Stimulated activated CD8-positive, alpha-beta memory T cell treated with anti-CD3 and anti-CD28 coated beads, Interleukin-15, amount 100 ng/mL, for 4 hours (primary cell): Measurements from ENCODE around the gene C1GALT1C1L.
"Not testable (repeated sequence)": the region's sequence is repeated elsewhere in the genome, so short reads cannot be mapped to it uniquely, and the experiment has no call there.

Experiments used
- DNase-seq, 2 donors: peaks; one replicate each; pipeline ENCODE4 v3.0.0-alpha.2; 2020; ENCODE audit warnings: low read depth in 2 of 2

The C1GALT1C1L gene

GRCh38 chr2:43676322-43677050, at the start of gene C1GALT1C1L:
TSS of gene C1GALT1C1L (minus strand) at chr2:43676429. CDS start at chr2:43676322, 107 bp downstream.
- DNase-seq: no peak

DNA sequence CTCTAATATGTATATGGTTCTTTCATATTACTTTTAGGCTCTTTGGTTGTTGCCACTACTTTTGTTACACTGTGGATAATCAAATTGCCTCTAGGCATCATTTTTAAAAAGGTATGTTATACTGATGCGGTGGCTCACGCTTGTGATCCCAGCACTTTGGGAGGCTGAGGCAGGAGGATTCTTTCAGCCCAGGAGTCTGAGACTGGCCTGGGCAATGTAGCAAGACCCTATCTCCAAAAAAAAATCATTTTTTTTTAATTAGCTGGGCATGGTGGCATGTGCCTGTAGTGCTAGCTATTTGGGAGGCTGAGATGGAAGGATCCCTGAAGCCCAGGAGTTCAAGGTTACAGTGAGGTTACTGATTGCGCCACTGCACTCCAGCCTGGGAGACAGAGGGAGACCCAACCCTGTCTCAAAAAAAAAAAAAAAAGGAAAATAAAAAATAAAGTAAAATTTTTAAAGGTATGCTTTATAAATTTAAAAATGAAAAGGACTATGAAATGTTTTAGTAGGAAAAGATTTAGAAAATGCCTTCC, 49.5 kb upstream of the C1GALT1C1L start:
- no peak for DNase-seq

- DNase-seq: no peak
Observed at GRCh38 chr2:43724728-43725526, 48.7 kb upstream of the C1GALT1C1L start.

DNA sequence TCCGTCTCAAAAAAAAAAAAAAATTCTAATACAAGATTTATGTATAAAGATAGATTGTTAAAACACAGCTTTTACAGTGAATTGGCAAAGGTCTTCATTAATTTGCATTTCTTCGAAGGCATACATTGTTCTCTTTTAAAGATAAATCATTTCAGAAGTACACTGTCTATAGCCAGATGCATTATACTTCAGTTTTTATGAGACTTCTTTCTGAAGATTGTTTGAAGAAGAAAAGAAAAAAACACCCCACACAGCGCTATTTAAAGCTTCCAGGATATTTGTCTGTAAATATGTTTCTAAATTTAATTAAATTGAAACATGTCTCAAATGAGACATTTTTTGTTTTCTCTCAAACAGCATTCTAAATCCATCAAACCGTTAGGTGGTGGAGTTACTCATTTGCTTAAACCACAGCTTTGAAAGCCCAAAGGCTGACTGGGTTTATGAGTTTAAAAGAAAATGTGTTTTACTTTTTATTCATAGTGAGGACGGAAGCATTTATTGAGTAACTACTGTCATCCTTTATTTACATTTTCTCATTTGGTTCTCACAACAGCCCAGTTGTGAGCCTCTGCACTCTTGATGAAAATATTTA, 42.4 kb upstream of the C1GALT1C1L start:
- no peak for DNase-seq

DNA sequence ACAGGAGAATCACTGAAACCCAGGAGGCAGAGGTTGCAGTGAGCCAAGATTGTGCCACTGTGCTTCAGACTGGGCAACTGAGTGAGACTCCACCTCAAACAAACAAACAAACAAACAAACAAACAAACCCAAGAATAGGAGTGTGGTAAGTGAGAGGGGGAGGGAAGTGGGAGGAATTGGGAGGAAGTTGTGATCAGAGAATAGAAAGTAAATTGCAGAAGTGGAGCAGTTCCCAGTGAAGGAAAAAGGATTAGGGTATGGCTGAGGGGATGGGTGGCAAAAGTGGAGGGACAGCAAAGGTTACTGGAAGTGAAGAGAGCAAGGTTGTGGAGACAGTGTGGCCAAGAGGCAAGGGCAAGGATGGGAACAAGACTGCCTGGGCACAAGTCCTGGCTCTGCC, 41.1 kb upstream of the C1GALT1C1L start:
- DNase-seq: no peak

DNA sequence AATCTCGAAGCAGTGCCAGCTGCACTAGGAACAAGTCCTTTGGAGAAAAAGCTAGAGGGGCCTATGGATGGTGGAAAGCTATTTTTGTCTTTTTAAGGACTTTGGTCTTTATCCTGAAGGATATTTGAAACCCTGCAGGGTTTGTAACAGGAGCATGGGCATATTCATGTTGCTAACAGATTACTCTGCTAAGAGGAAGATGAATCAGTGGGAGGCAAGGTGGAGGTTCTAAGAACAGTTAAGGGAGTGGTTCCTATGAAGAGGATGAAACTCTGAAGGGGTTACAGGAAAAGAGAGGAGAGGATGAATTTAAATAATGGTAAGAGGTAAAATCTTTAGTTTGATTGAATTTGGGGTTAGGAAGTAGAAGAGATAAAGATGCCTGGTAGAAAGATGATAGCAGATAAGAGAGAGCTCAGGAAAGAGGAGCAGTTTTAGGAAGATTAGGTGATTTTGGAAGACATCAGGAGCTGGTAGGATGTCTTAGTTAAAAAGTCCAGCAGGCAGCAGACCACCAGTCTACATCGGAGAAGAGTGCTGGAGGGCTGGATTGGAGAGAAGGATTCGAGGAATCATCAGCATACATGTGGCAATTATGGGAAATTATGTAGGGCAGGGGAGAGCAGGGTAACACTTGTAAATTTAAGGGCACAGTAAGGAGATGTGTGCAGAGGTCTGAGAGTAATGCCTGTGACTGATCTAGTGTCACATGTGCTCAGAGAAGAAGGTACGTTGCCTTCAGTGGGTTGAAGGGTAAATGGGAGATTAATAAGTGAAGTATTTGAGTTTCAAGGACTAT, 39.3 kb upstream of the C1GALT1C1L start:
- DNase-seq: no peak

DNA sequence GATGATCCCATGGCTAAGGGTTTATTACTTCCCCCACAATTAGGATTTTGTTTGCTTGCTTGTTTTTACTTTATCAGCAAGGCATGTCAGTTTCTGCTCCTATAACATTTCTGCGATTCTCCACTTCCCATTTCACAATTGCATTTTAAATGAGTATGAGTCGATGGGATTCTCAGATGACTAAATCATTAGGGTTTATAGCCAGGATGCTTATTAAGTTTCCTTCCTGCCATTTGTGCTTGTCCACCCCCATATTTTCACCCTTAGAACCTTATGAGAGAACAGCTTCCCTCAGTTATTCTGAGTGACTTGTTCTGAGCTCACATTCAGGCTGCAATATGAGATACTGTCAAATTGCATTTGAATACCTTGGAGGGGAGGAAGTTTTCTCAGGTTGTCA, 37.9 kb upstream of the C1GALT1C1L start:
- DNase-seq: no peak

DNA sequence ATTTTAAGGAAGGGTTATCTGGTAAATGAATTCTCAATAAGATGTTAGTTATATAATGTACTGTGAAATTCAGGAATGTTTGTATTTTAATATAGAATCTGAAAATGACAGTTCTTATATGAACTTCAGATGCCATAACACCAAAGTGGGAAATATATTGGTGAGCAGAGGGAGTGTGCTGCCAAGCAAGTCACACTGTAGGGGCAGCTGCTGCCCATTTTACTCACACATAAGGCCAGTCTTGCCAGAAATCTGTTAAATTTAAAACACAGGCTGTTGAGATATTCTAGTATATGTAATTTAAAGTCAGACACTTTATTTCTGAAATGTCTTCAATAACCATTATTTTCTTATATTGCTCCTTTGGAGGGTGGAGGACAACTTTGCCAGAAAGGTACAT, 34.6 kb upstream of the C1GALT1C1L start:
- no peak for DNase-seq

DNA sequence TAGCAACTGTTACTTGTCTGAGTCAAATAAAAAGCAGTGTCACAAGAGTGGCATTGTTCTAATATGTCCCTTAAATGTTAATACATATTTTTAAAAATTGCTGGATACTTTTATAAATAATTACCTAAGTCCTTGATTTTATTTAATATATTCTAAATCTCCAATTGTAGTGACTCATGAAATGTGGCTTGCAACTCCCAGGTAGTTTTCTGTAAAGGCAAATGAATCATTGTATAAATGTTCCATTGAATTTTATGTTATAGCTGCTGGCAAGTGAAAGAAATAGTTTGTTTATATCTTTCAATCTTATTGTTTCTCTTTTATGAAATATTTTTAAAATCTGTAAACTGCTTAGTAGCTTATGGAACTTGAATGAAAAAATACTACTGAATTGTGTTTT, 32.7 kb upstream of the C1GALT1C1L start:
- no peak for DNase-seq

DNA sequence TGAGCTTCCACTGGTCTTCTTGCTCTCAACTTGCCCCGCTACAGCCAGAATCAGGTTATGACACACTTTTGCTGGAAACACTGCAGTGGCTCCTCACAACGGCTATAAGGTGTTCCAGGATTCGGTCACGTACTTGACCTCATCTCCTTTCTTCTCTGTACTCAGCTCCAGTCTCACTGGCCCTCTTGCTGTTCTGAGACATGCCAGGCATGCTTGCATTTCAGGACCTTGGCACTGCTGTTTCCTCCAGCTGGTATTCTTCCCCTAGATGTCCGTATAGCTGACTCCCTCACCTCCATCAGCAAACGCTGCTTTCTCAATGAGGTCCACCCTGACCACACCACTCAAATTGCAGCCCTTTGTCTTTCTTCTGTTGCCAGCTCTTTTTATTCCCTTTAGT, 31.9 kb upstream of the C1GALT1C1L start:
- no peak for DNase-seq

GRCh38 chr2:43707255-43708015, 31.2 kb upstream of the C1GALT1C1L start:
- DNase-seq: no peak

- DNase-seq: no peak
Observed at GRCh38 chr2:43701111-43701510, 24.9 kb upstream of the C1GALT1C1L start.

- DNase-seq: no peak
Observed at GRCh38 chr2:43699761-43700160, 23.5 kb upstream of the C1GALT1C1L start.

DNA sequence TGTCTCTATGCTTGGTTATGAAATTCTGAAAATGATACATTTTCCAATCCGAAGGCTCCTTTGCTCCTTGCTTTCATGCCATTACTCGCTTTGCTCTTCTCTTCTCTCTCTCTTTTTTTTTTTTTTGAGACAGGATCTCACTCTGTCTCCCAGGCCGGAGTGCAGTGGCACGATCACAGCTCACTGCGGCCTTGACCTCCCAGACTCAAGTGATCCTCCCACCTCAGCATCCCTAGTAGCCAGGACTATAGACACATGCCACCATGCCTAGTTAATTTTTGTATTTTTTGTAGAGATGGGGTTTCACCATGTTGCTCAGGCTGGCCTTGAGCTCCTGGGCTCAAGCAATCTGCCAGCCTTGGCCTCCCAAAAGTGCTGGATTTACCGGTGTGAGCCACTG, 21.9 kb upstream of the C1GALT1C1L start:
- DNase-seq: not testable (repeated sequence)

DNA sequence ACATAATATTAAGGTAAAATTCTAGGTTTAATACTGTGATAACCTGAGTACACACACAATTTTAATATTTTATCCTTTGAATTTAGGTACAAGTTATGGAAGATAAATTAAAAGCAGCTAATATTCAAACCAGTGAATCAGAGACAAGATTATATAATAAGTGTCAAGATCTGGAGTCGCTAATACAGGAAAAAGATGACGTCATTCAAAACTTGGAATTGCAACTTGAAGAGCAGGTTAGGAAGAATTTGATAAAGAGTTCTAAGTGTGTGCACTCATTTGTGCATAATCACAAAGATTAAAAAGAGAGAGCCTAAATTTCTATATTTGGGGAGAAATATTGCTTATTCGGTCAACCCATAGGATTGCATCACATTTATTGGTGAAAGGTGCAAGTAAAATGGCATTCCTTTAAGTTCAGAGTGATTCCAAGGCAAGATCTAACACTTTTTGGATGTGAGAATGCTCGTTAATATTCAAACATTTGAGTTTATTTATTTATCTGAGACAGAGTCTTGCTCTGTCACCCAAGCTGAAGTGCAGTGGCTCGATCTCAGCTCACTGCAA, 16.3 kb upstream of the C1GALT1C1L start:
- no peak for DNase-seq

DNA sequence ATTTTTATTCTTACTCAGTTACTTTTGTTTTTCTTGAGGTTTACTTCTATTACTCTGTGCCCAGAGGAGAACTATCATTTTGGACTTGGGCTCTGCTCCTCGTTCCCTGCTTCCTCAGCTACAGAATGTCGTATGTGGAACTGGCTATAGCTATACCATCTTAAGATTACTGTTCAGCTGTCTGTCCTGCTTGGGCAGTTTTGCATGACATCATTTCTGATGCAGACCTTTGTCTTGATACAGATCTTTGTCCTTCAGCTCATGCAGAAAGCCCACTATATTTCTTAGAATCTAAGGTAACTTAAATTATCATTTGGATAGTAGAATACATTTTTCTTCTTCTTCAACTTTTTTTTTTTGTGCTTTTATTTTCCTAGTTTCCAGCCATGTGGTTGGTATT, 13.8 kb upstream of the C1GALT1C1L start:
- DNase-seq: no peak

- no peak for DNase-seq
Observed at GRCh38 chr2:43685357-43685756, 9.1 kb upstream of the C1GALT1C1L start.

GRCh38 chr2:43677783-43678182, 1.6 kb upstream of the C1GALT1C1L start:
- not testable (repeated sequence) for DNase-seq

DNA sequence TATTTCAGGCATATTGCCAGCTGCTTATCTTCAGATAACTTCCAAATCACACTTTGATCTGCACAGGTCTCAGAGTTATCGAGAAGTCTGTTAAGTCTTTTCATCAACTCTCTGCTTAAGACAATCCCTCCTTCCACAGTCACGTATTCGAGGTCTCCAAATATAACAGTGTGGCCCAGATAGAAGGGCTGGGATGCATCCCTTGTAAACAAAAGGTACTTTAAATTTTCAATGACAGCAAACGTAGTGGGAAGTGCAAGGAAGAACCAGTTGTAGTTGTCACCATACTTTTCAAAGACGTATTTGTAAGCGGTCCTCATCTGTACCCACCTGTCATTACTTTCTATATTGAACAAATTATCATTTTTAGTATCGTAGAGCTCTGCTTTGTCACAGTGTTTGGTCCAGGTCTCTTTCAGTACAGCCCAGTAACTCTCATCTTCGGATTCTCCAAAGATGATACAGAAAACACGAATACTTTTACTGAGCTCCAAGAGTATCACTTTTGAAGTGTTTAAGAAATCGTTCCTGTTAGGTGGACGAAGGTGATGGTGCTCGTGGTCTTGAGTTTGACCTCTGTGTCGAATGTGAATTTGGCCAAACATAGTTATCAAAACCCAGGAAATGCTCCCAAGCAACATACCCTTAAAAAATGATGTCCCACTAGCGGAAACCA, 445 bp downstream of the C1GALT1C1L start:
- no peak for DNase-seq

DNA sequence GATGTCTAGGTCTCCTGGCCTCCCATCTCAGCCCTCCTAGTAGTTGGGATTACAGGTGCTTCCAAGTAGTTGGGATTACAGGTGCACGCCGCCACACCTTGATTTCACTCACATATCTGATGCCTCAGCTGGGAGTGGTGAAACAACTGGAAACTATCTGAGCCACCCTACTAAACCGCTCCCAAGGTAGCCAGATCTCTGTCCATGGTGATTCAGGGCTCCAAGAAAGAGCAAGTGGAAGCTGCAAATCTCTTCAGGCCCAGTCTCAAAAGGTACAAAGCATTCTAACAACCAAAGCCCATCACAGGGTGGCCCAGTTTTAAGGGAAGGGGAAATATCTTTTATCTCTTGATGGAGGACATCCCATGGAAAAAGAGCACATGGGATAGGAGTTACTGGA, 19.0 kb downstream of the C1GALT1C1L start:
- DNase-seq: no peak
